OCI-LY7 (cell line): Measurements from ENCODE around the gene DMD.

ENCODE experiments used
- CTCF ChIP-seq: fragments of 200-600 bp; sonication (generic); conservative IDR thresholded peaks from 2 replicates; pipeline ENCODE4 v1.5.1; 2014; ENCODE audit warnings: mild to moderate bottlenecking, antibody characterized with exemption, low read length, moderate library complexity, mixed read lengths
- EZH2phosphoT487 ChIP-seq: fragments of 200-600 bp; sonication (generic); IDR thresholded peaks from 2 replicates; pipeline ENCODE4 v1.6.1; 2018; ENCODE audit warnings: low read depth, borderline replicate concordance, mild to moderate bottlenecking, mixed run types, antibody characterized with exemption, low read length, moderate library complexity, mixed read lengths

GRCh38 chrX:32774966-32775365 is 436.4 kb downstream of the DMD start:
- no peak for TF ChIP-seq EZH2phosphoT487
- TF ChIP-seq CTCF = no peak
